Fibroblast of skin of right biceps (primary cell): ENCODE data around the gene SMO.
"Not testable (repeated sequence)": the region's sequence is repeated elsewhere in the genome, so short reads cannot be mapped to it uniquely, and the experiment has no call there.

ENCODE experiments used
- DNase-seq: peaks from one replicate; pipeline ENCODE4 v3.0.0-alpha.2; 2013

The SMO gene

GRCh38 chr7:129169686-129170440, 18.6 kb upstream of the SMO start:
- DNase-seq, result no peak

GRCh38 chr7:129170441-129171021, 17.9 kb upstream of the SMO start:
- no peak for DNase-seq

GRCh38 chr7:129173861-129174260, 14.6 kb upstream of the SMO start:
- not testable (repeated sequence) for DNase-seq

- DNase-seq, result no peak
Measured at GRCh38 chr7:129176916-129177710, 11.3 kb upstream of the SMO start.

- DNase-seq, result peak; percentile 13
Measured at GRCh38 chr7:129184981-129185670, 3.3 kb upstream of the SMO start.

- DNase-seq, result no peak
Measured at GRCh38 chr7:129186749-129187260, 1.6 kb upstream of the SMO start.

- no peak for DNase-seq
Measured at GRCh38 chr7:129187681-129188371, 607 bp upstream of the SMO start.

GRCh38 chr7:129188892-129189660, 643 bp downstream of the SMO start:
- DNase-seq, result peak; percentile 16

- no peak for DNase-seq
Measured at GRCh38 chr7:129189661-129190310, 1.4 kb downstream of the SMO start.

GRCh38 chr7:129191272-129191671, 2.8 kb downstream of the SMO start:
- DNase-seq, result no peak

- no peak for DNase-seq
Measured at GRCh38 chr7:129193892-129194291, 5.5 kb downstream of the SMO start.

- no peak for DNase-seq
Measured at GRCh38 chr7:129197771-129198170, 9.3 kb downstream of the SMO start.

GRCh38 chr7:129199406-129199805, 11.0 kb downstream of the SMO start:
- DNase-seq, result no peak

GRCh38 chr7:129202058-129202777, 13.8 kb downstream of the SMO start:
- no peak for DNase-seq

GRCh38 chr7:129203050-129203741, 14.8 kb downstream of the SMO start:
- no peak for DNase-seq

- DNase-seq, result no peak
Measured at GRCh38 chr7:129205126-129205818, 16.8 kb downstream of the SMO start.

- DNase-seq, result no peak
Measured at GRCh38 chr7:129205987-129206785, 17.8 kb downstream of the SMO start.

GRCh38 chr7:129208667-129209066, 20.2 kb downstream of the SMO start:
- no peak for DNase-seq
